H9 (cell line): ENCODE data around the gene PHOX2B. TPM values are rescaled to one million over a fixed set of nuclear protein-coding genes. Genes with fewer than 3 reads are reported as not detected.

Source experiments
- DNase-seq: peaks from one replicate; pipeline ENCODE4 v3.0.0-alpha.2; 2017
- H2AFZ ChIP-seq: one replicate; pipeline ENCODE4 v1.6.1; 2013; ENCODE audit warnings: mild to moderate bottlenecking, low read length, control low read depth, moderate library complexity
- H2AK5ac ChIP-seq: 2 replicates; pipeline ENCODE4 v1.6.1; 2013; ENCODE audit warnings: low read length, control low read depth, mixed read lengths; ENCODE audit not compliant: insufficient read length
- H2BK120ac ChIP-seq: one replicate; pipeline ENCODE4 v1.6.1; 2013; ENCODE audit warnings: low read depth, mild to moderate bottlenecking, low read length, control low read depth, inconsistent platforms; ENCODE audit not compliant: poor library complexity, severe bottlenecking
- H2BK12ac ChIP-seq: 2 replicates; pipeline ENCODE4 v1.6.1; 2013; ENCODE audit warnings: low read length, control low read depth, mixed read lengths, low read depth; ENCODE audit not compliant: insufficient read length
- H2BK15ac ChIP-seq: 2 replicates; pipeline ENCODE4 v1.6.1; 2013; ENCODE audit warnings: low read depth, low read length, control low read depth
- H2BK20ac ChIP-seq: one replicate; pipeline ENCODE4 v1.6.1; 2013; ENCODE audit warnings: low read depth, mild to moderate bottlenecking, low read length, control low read depth, inconsistent platforms; ENCODE audit not compliant: poor library complexity, severe bottlenecking
- H2BK5ac ChIP-seq: 2 replicates; pipeline ENCODE4 v1.6.1; 2013; ENCODE audit warnings: low read length, control low read depth, mixed read lengths; ENCODE audit not compliant: insufficient read length
- H3K14ac ChIP-seq: 2 replicates; pipeline ENCODE4 v1.6.1; 2013; ENCODE audit warnings: low read length, control low read depth; ENCODE audit not compliant: insufficient read depth
- H3K18ac ChIP-seq: 2 replicates; pipeline ENCODE4 v1.6.1; 2013; ENCODE audit warnings: low read depth, mild to moderate bottlenecking, mixed read lengths, low read length, control low read depth; ENCODE audit not compliant: insufficient read length
- H3K23ac ChIP-seq: 2 replicates; pipeline ENCODE4 v1.6.1; 2013; ENCODE audit warnings: low read length, control low read depth, mixed read lengths, low read depth; ENCODE audit not compliant: insufficient read length
- H3K23me2 ChIP-seq: 2 replicates; pipeline ENCODE4 v1.6.1; 2013; ENCODE audit warnings: low read depth, mild to moderate bottlenecking, mixed read lengths, low read length, control low read depth; ENCODE audit not compliant: insufficient read length, poor library complexity, severe bottlenecking
- H3K27ac ChIP-seq: 2 replicates; pipeline ENCODE4 v1.5.1; 2013; ENCODE audit warnings: low read length, control low read depth, mixed read lengths, low read depth; ENCODE audit not compliant: insufficient read length
- H3K27me3 ChIP-seq: 2 replicates; pipeline ENCODE4 v1.6.1; 2013; ENCODE audit warnings: low read length, control low read depth, inconsistent platforms; ENCODE audit not compliant: insufficient read depth
- H3K4ac ChIP-seq: 2 replicates; pipeline ENCODE4 v1.6.1; 2013; ENCODE audit warnings: low read depth, mild to moderate bottlenecking, control low read depth, inconsistent platforms, low read length, moderate library complexity
- H3K4me1 ChIP-seq: 2 replicates; pipeline ENCODE4 v1.6.1; 2013; ENCODE audit warnings: low read length, control low read depth, inconsistent platforms; ENCODE audit not compliant: insufficient read depth
- H3K4me2 ChIP-seq: 2 replicates; pipeline ENCODE4 v1.6.1; 2013; ENCODE audit warnings: low read length, control low read depth, mixed read lengths; ENCODE audit not compliant: insufficient read length, insufficient read depth
- H3K56ac ChIP-seq: 2 replicates; pipeline ENCODE4 v1.6.1; 2013; ENCODE audit warnings: low read depth, mild to moderate bottlenecking, mixed read lengths, low read length, control low read depth; ENCODE audit not compliant: insufficient read length
- H3K79me1 ChIP-seq: 2 replicates; pipeline ENCODE4 v1.6.1; 2013; ENCODE audit warnings: low read depth, mild to moderate bottlenecking, moderate library complexity, low read length, control low read depth, inconsistent platforms; ENCODE audit not compliant: insufficient read depth, poor library complexity, severe bottlenecking
- H3K79me2 ChIP-seq: 2 replicates; pipeline ENCODE4 v1.6.1; 2013; ENCODE audit warnings: low read length, control low read depth, inconsistent platforms; ENCODE audit not compliant: insufficient read depth
- H3K9ac ChIP-seq: 2 replicates; pipeline ENCODE4 v1.6.1; 2013; ENCODE audit warnings: low read length, control low read depth, mixed read lengths; ENCODE audit not compliant: insufficient read length; ENCODE audit errors: extremely low read depth
- H3K9me3 ChIP-seq: one replicate; pipeline ENCODE4 v1.6.1; 2013; ENCODE audit warnings: low read depth, low read length, inconsistent platforms; ENCODE audit not compliant: control insufficient read depth
- H3T11ph ChIP-seq: one replicate; pipeline ENCODE4 v1.6.1; 2013; ENCODE audit warnings: mild to moderate bottlenecking, low read length, control low read depth, inconsistent platforms
- H4K20me1 ChIP-seq: one replicate; pipeline ENCODE4 v1.6.1; 2013; ENCODE audit not compliant: control insufficient read depth, insufficient read length, insufficient read depth
- H4K5ac ChIP-seq: 2 replicates; pipeline ENCODE4 v1.6.1; 2013; ENCODE audit warnings: low read depth, mild to moderate bottlenecking, mixed read lengths, low read length, control low read depth; ENCODE audit not compliant: insufficient read length
- H4K8ac ChIP-seq: replicated peaks from 2 replicates; pipeline ENCODE4 v1.6.1; 2013; ENCODE audit warnings: low read length, control low read depth, mixed read lengths, low read depth; ENCODE audit not compliant: insufficient read length
- H4K91ac ChIP-seq: 2 replicates; pipeline ENCODE4 v1.6.1; 2013; ENCODE audit warnings: low read depth, mild to moderate bottlenecking, moderate library complexity, mixed read lengths, low read length, control low read depth; ENCODE audit not compliant: insufficient read length
- H3K27ac Mint-ChIP-seq, 3 experiments: 2 replicates in 2 of 3; 3 replicates in 1 of 3; pipeline ENCODE4 v1.8.0; 2020 to 2021; ENCODE audit warnings: mixed read lengths in 3 of 3, mild to moderate bottlenecking in 1 of 3, moderate library complexity in 1 of 3
- H3K27me3 Mint-ChIP-seq: 2 replicates; pipeline ENCODE4 v1.8.0; 2021; ENCODE audit warnings: low read depth, mild to moderate bottlenecking, moderate library complexity, mixed read lengths
- H3K36me3 Mint-ChIP-seq, 3 experiments: 2 replicates in 2 of 3; 3 replicates in 1 of 3; pipeline ENCODE4 v1.8.0; 2020 to 2021; ENCODE audit warnings: low read depth in 3 of 3, mixed read lengths in 3 of 3; ENCODE audit not compliant: insufficient read depth in 1 of 3
- H3K4me1 Mint-ChIP-seq, 2 experiments: 2 replicates each; pipeline ENCODE4 v1.8.0; 2020; ENCODE audit warnings: mixed read lengths in 2 of 2
- H3K4me3 Mint-ChIP-seq, 2 experiments: 2 replicates in 1 of 2; 3 replicates in 1 of 2; pipeline ENCODE4 v1.8.0; 2020 to 2021; ENCODE audit warnings: mild to moderate bottlenecking in 2 of 2, mixed read lengths in 2 of 2, moderate library complexity in 1 of 2
- H3K9me3 Mint-ChIP-seq, 2 experiments: 2 replicates in 1 of 2; 3 replicates in 1 of 2; pipeline ENCODE4 v1.8.0; 2020; ENCODE audit warnings: mild to moderate bottlenecking in 2 of 2, mixed read lengths in 2 of 2, moderate library complexity in 1 of 2
- CTCF ChIP-seq: fragments of 200-600 bp; sonication (generic); conservative IDR thresholded peaks from 3 replicates; pipeline ENCODE4 v1.8.0; 2021; ENCODE audit warnings: antibody characterized with exemption, mild to moderate bottlenecking
- WGBS: extraction: QIAGEN DNeasy Blood & Tissue Kit; methylation state at CpG from one replicate; pipeline ENCODE4 v1.1.7; 2013; ENCODE audit warnings: missing lambda C conversion rate, low lambda C conversion rate, mixed read lengths; ENCODE audit not compliant: insufficient read length; ENCODE audit errors: extremely low coverage; 5-methylcytosine and 5-hydroxymethylcytosine counted together
- total RNA-seq: library from RNA; stranded (reverse); gene quantifications from 2 replicates; pipeline ENCODE4 v1.2.1, GENCODE V29; 2021

PHOX2B gene
- total RNA-seq, 1 experiment from 2014 or later = not detected

GRCh38 chr4:41757521-41758156 lies 9.1 kb upstream of the PHOX2B start:
- H4K8ac ChIP-seq = no peak overlapping the region
- H3K56ac ChIP-seq = no peak overlapping the region
- no peak overlapping the region for H3K4me2 ChIP-seq
- H4K20me1 ChIP-seq = no peaks in the 10 kb centered on the region
- H3K27me3 ChIP-seq = peaks cover 41% of the 10 kb centered on the region
- no peak overlapping the region for H2AK5ac ChIP-seq
- no peak overlapping the region for H2AFZ ChIP-seq
- H2BK12ac ChIP-seq = no peak overlapping the region
- H3K23me2 ChIP-seq = no peaks in the 10 kb centered on the region
- no peak overlapping the region for H3T11ph ChIP-seq
- H3K27me3 Mint-ChIP-seq = peaks cover 91% of the 10 kb centered on the region
- H3K27ac ChIP-seq = no peak overlapping the region
- TF ChIP-seq CTCF = no peak
- no peak overlapping the region for H3K14ac ChIP-seq
- H2BK5ac ChIP-seq = no peak overlapping the region
- no peak overlapping the region for H3K23ac ChIP-seq
- no peak overlapping the region for H2BK120ac ChIP-seq
- no peak overlapping the region for H3K9ac ChIP-seq
- peak overlapping the region in 1 of 3 experiments; percentile 2; a peak in 1 of 7 replicates for H3K27ac Mint-ChIP-seq
- no peaks in the 10 kb centered on the region for H3K79me1 ChIP-seq
- H3K36me3 Mint-ChIP-seq = no peaks in the 10 kb centered on the region
- WGBS = no CpG with 5 or more reads among the region's 3 CpGs
- peak; percentile 32 for DNase-seq
- no peak overlapping the region for H3K18ac ChIP-seq
- H3K79me2 ChIP-seq = no peaks in the 10 kb centered on the region
- H3K9me3 Mint-ChIP-seq = peaks cover 0 to 3% of the 10 kb centered on the region in 2 experiments; a peak in 2 of 5 replicates
- no peak overlapping the region for H2BK20ac ChIP-seq
- H4K5ac ChIP-seq = no peak overlapping the region
- no peak overlapping the region for H3K4ac ChIP-seq
- no peak overlapping the region for H4K91ac ChIP-seq
- no peak overlapping the region for H2BK15ac ChIP-seq
- H3K4me3 Mint-ChIP-seq = peak overlapping the region in 1 of 2 experiments; percentile 2; a peak in 1 of 5 replicates
- H3K4me1 Mint-ChIP-seq = peaks cover 5 to 22% of the 10 kb centered on the region in 2 experiments
- H3K9me3 ChIP-seq = no peaks in the 10 kb centered on the region
- no peaks in the 10 kb centered on the region for H3K4me1 ChIP-seq
